Gastroesophageal sphincter (tissue), 4 donors: ENCODE measurements around the gene IL21. TPM values are rescaled to one million over a fixed set of nuclear protein-coding genes. Genes with fewer than 3 reads are reported as not detected.
"Not testable (repeated sequence)": the region's sequence is repeated elsewhere in the genome, so short reads cannot be mapped to it uniquely, and the experiment has no call there.

Source experiments
- ATAC-seq: fragments of 150-250 bp; one replicate; pipeline ENCODE4 v1.9.1; 2016; ENCODE audit warnings: mild to moderate bottlenecking, moderate library complexity
- H3K27ac ChIP-seq, 4 donors: fragments of 200-600 bp; sonication (generic) in 3 of 4; 1 replicate in 3 of 4; 2 replicates in 1 of 4; pipeline ENCODE4 v1.5.1; 2016 to 2019
- H3K27me3 ChIP-seq: fragments of 200-600 bp; sonication (generic); one replicate; pipeline ENCODE4 v1.5.1; 2019
- H3K36me3 ChIP-seq, 2 donors: fragments of 200-600 bp; sonication (generic); one replicate each; pipeline ENCODE4 v1.5.1; 2019; ENCODE audit warnings: control low read depth in 1 of 2
- H3K4me1 ChIP-seq, 3 donors: fragments of 200-600 bp; sonication (generic); 1 replicate in 2 of 3; 2 replicates in 1 of 3; pipeline ENCODE4 v1.5.1; 2016 to 2019; ENCODE audit warnings: control low read depth in 2 of 3
- H3K4me3 ChIP-seq, 2 donors: fragments of 200-600 bp; sonication (generic); one replicate each; pipeline ENCODE4 v1.5.1; 2019; ENCODE audit warnings: mild to moderate bottlenecking in 1 of 2, moderate library complexity in 1 of 2
- H3K9me3 ChIP-seq, 3 donors: fragments of 200-600 bp; sonication (generic); one replicate each; pipeline ENCODE4 v1.5.1; 2017 to 2019; ENCODE audit warnings: control low read depth in 2 of 3
- EP300 ChIP-seq: sonication (generic); formaldehyde crosslinking; IDR thresholded peaks from one replicate; pipeline ENCODE4 v1.6.1; 2017; ENCODE audit warnings: antibody characterized with exemption, mild to moderate bottlenecking
- POLR2A ChIP-seq, 2 donors: fragments of 450-650 bp; IDR thresholded peaks; one replicate each; pipeline ENCODE4 v1.6.1; 2017; ENCODE audit warnings: antibody characterized with exemption in 2 of 2, mild to moderate bottlenecking in 2 of 2, moderate library complexity in 1 of 2
- POLR2AphosphoS5 ChIP-seq: sonication (generic); formaldehyde crosslinking; IDR thresholded peaks from one replicate; pipeline ENCODE4 v1.6.1; 2017; ENCODE audit warnings: antibody characterized with exemption
- WGBS, 2 donors: methylation state at CpG; one replicate each; pipeline ENCODE4 v1.1.5; 2018; ENCODE audit warnings: low coverage in 1 of 2; 5-methylcytosine and 5-hydroxymethylcytosine counted together
- total RNA-seq, 4 donors: library from RNA; depleted of rRNA; stranded (reverse); fragments of >200 nt; gene quantifications; one replicate each; pipeline ENCODE4 v1.1.0, GENCODE V29; 2016
- TF ChIP-seq, protein P1 (sequence below), 4 experiments: fragments of 200-600 bp in 2 of 4; fragments of 450-650 bp in 2 of 4; sonication (generic) in 1 of 4; IDR thresholded peaks; one replicate each; pipeline ENCODE4 v1.5.1; 2017 to 2019; ENCODE audit warnings: antibody characterized with exemption in 4 of 4, mild to moderate bottlenecking in 2 of 4, moderate library complexity in 2 of 4

Gene IL21
- total RNA-seq, 4 donors from 2014 or later, result 0.12 TPM; not detected in 3

DNA sequence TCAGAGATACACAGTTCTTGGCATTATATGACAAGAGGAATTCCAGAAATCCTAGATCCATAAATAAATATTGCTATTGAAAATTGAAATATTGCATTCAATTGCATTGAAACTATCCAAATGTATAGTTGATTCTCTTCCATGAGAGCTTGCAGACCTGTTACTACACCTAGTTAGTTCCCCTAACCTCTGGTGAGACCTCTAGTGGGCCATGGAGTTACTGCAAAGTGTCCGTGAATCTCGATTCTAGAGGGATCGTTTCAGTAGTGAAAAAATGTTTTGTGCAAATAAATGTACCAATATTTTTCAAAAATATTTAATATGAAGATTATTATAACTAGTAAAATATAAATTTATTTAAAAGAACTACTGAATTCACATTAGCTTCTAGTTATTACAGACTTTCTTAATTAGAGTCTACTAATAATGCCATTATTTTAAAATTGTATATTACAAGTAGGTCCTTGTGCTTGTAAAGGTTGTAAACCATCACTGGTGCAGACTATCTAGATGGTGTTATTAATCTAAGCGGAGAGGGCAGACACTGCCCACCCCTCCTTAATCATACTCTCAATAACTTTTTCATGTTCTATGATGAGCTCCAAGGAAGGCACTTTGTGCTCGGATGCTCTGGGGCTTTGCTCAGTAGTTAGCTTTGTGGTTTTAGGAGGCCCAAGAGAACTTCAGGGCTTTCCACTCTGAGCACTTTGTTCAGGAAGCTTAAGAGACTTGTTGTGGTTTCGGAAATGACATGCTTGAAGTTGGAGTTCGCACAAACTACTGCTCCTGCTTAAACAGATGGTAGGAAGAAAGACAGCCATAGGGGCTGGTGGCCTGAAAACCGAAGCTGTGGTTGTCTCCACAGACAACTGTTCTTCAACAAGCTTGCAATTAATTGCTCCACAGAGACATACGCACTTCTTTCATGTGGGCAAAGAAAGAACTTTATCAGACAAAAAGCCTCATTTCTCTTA, 42.8 kb downstream of the IL21 start:
- TF ChIP-seq POLR2AphosphoS5 (no peak), POLR2A (IDR thresholded peaks at IDR 0.05) (no peak), EP300 (no peak)
- TF ChIP-seq, protein P1, sequence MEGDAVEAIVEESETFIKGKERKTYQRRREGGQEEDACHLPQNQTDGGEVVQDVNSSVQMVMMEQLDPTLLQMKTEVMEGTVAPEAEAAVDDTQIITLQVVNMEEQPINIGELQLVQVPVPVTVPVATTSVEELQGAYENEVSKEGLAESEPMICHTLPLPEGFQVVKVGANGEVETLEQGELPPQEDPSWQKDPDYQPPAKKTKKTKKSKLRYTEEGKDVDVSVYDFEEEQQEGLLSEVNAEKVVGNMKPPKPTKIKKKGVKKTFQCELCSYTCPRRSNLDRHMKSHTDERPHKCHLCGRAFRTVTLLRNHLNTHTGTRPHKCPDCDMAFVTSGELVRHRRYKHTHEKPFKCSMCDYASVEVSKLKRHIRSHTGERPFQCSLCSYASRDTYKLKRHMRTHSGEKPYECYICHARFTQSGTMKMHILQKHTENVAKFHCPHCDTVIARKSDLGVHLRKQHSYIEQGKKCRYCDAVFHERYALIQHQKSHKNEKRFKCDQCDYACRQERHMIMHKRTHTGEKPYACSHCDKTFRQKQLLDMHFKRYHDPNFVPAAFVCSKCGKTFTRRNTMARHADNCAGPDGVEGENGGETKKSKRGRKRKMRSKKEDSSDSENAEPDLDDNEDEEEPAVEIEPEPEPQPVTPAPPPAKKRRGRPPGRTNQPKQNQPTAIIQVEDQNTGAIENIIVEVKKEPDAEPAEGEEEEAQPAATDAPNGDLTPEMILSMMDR (IDR thresholded peaks at IDR 0.05), result peak in 3 of 4 experiments; percentile 32 to 57 (median 37)
- no peak overlapping the region for H3K27ac ChIP-seq
- WGBS, 2 donors, result 48 to 64% methylated on average over 8 to 9 of the region's 9 CpGs
- no peak for ATAC-seq
- no peaks in the 10 kb centered on the region for H3K36me3 ChIP-seq
- no peak overlapping the region for H3K4me3 ChIP-seq
- no peaks in the 10 kb centered on the region for H3K27me3 ChIP-seq
- peaks cover 0 to 9% (median 0%) of the 10 kb centered on the region in 3 donors for H3K9me3 ChIP-seq
- no peaks in the 10 kb centered on the region for H3K4me1 ChIP-seq

DNA sequence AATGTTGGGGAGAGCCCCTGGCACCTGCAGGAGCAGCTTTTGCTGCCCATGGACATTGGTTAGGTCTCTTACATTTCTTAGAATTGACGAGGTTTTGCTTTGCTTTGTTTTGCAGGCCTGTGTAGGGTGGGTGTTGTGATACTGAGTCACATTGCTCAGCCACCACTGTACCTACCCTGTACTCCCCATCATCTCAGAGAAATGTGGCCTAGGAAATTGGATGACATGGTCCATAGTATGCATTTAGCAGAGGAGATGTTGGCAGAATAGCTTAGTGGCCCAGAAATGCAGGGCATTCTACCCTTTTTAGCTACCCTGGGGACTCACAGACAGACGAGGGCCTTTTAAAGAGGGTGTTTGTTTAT, 43.7 kb downstream of the IL21 start:
- 48 to 51% methylated on average over 2 of the region's 2 CpGs for WGBS, 2 donors
- TF ChIP-seq, protein P1 (IDR thresholded peaks at IDR 0.05), result no peak
- TF ChIP-seq POLR2A (IDR thresholded peaks at IDR 0.05), result no peak
- no peak for TF ChIP-seq POLR2AphosphoS5
- TF ChIP-seq EP300, result no peak
- H3K9me3 ChIP-seq, result peaks cover 0 to 9% (median 0%) of the 10 kb centered on the region in 3 donors
- no peak overlapping the region for H3K27ac ChIP-seq
- no peaks in the 10 kb centered on the region for H3K4me1 ChIP-seq
- H3K4me3 ChIP-seq, result no peak overlapping the region
- no peak for ATAC-seq
- no peaks in the 10 kb centered on the region for H3K36me3 ChIP-seq
- no peaks in the 10 kb centered on the region for H3K27me3 ChIP-seq

DNA sequence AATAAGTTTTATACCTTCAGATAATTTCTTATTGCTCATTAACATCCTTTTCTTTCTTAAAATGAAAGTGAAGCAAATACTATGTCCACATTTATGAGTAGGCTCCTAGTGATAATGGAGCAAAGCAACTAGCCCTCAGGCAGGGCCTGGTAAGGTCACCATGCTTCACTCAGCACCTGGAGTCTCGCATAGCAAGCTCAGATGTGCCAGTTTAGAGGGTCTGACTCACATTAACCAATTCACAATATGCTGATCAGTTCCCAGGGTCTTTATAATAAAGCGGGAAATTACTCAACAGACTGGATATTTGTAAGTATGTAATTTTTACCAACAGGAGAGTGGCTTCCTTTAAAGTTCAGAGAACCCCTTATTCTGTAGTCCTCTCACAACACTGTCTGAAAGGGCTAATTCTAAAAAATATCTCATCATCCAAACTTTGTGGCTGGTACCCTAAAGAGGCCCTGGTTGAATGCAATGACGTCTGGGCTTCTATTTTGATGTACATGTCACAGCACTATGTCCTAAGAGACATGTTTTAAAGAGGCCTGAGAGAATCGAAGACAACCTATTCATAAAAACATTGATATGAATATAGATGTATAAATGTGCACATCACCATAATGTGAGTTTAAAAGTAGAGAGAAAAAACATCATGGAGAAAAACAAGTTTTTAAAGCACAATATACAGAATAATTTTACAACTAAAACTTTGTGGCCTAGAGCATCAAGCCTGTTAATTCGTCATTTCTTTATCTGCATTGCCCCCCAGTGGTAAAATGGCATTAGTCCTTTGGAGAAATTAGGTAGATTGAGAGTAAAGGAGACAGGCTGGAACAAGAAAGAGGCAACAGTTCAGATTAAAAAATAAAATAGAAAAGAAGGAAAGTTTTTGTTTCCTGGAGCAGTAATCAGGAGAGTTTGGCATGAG, 44.3 kb downstream of the IL21 start:
- TF ChIP-seq, protein P1 (IDR thresholded peaks at IDR 0.05), result peak in 2 of 4 experiments; percentile 23 to 44
- TF ChIP-seq POLR2A (IDR thresholded peaks at IDR 0.05), result no peak
- no peaks in the 10 kb centered on the region for H3K27me3 ChIP-seq
- no peak overlapping the region for H3K27ac ChIP-seq
- H3K9me3 ChIP-seq, result peaks cover 0 to 9% (median 0%) of the 10 kb centered on the region in 3 donors
- H3K36me3 ChIP-seq, result no peaks in the 10 kb centered on the region
- no peaks in the 10 kb centered on the region for H3K4me1 ChIP-seq
- H3K4me3 ChIP-seq, result no peak overlapping the region
- WGBS, 2 donors, result 55 to 65% methylated on average over 5 of the region's 5 CpGs
- no peak for ATAC-seq

DNA sequence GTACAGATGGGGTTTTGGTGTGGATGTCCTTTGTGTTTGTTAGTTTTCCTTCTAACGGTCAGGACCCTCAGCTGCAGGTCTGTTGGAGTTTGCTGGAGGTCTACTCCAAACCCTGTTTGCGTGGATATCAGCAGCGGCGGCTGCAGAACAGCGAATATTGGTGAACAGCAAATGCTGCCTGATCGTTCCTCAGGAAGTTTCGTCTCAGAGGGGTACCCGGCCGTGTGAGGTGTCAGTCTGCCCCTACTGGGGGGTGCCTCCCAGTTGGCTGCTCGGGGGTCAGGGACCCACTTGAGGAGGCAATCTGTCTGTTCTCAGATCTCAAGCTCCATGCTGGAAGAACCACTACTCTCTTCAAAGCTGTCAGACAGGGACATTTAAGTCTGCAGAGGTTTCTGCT, 46.5 kb downstream of the IL21 start:
- H3K36me3 ChIP-seq, H3K4me1 ChIP-seq, H3K27ac ChIP-seq, H3K4me3 ChIP-seq, H3K27me3 ChIP-seq, ATAC-seq, H3K9me3 ChIP-seq: not testable (repeated sequence)
- 89 to 100% methylated on average over 1 to 8 of the region's 10 CpGs for WGBS, 2 donors

DNA sequence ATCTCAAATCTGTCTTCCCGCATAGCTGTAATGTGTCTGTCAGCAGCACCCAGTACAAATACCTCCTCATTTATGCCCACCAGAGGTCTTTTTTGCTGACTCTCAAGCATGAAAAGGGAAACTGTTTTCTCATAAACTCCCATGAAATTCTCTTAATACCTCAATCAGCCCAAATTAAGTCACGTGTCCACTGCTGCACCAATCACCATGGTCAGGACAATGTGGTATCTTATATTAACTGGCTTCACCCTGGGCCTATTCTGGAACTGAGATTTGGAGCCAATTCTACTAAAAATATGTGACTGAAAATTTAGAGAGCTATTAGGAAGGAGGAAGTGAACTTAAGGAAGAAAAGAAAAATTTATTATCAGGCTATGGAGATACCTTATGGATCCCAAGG, 58.4 kb downstream of the IL21 start:
- no peak for ATAC-seq
- TF ChIP-seq POLR2A (IDR thresholded peaks at IDR 0.05), result no peak
- TF ChIP-seq, protein P1 (IDR thresholded peaks at IDR 0.05), result no peak
- no peak for TF ChIP-seq EP300
- no peak for TF ChIP-seq POLR2AphosphoS5
- WGBS, 2 donors, result 61 to 94% methylated on average over 2 of the region's 2 CpGs

More for the DNA sequence above, 58.4 kb downstream of the IL21 start:
- Histone ChIP-seq H3K4me3 (no peak overlapping the region), H3K4me1 (no peaks in the 10 kb centered on the region), H3K36me3 (no peaks in the 10 kb centered on the region), H3K27ac (no peak overlapping the region), H3K27me3 (no peaks in the 10 kb centered on the region), H3K9me3 (peaks cover 0 to 8% (median 0%) of the 10 kb centered on the region in 3 donors)
